Skin of body (tissue), 3 donors: ENCODE measurements around the gene RNASEL. TPM values are rescaled to one million over a fixed set of nuclear protein-coding genes. Genes with fewer than 3 reads are reported as not detected.
"Not testable (repeated sequence)": the region's sequence is repeated elsewhere in the genome, so short reads cannot be mapped to it uniquely, and the experiment has no call there.

Experiments
- DNase-seq: peaks from one replicate; lab custom pipeline; 2025; lab: John Stamatoyannopoulos, UW
- small RNA-seq: library from RNA; depleted of rRNA; stranded (forward); fragments of <200 nt; gene quantifications from one replicate; pipeline ENCODE3, GENCODE V24; 2014; ENCODE audit warnings: low replicate concordance
- total RNA-seq: library from RNA; depleted of rRNA; stranded (reverse); fragments of >200 nt; gene quantifications from one replicate; pipeline ENCODE4 v1.2.3, GENCODE V29; 2014

RNASEL gene
- total RNA-seq, 1 donor from 2014 or later: 6.6 TPM

DNA sequence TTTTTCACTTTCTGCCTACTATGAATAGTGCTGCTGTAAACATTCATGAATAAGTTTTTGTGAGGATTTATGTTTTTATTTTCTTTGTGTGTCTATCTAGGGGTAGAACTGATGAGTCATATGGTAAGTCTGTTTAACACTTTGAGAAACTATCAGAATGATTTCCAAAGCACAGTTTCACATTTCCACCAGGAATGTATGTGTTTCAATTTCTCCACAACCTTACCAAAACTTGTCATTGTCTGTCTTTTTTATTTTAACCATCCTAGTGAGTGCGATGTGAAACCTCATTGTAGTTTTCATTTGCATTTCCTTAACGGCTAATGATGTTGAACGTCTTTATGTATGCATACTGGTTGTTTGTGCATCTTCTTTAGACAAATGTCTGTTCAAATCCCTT lies 23.5 kb downstream of the RNASEL start:
- no peak for DNase-seq

DNA sequence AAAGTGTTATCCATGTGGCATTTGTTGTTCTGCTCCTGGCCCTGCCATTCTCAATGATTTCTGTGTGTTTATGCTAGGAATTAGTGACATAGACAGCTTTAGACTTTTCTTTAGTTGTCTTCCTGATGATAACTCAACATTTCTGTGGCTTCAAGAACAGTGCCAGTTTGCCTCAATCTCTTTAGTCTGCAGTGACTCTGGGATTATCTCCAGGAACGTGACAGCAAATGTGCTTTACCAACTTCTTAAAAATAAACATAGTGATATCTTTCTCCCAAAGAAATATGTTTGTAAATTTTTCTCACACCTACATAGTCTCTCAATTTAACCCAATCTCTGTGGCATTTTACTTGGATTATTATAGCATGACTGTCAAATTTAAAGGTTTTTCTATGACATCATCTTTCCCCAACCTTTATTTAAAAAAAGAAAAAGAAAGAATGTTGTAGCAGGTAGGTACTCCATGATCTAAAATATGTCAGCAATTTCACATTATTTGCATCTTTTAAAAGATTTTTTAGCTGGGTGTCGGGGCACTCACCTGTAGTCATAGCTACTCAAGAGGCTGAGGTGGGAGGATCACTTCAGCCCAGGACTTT lies 24.6 kb downstream of the RNASEL start:
- DNase-seq: no peak

DNA sequence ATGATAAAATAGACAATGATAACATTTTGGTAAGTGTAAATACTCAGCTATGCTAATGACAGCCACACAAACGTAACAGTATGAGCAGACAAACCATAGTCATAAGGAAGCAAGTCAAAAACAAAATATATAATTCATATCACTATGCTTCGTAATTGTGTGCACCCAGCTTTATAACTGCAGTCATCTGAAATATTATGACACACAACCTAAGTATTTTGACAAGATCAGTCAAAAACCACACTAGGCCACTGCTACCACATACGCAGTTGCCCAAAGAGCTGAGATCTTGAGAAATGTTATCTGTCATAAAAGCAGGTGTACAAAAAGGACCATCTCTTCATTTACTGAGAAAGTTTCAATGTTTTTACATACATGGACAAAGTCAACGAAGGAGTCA lies 26.0 kb downstream of the RNASEL start:
- DNase-seq: no peak

DNA sequence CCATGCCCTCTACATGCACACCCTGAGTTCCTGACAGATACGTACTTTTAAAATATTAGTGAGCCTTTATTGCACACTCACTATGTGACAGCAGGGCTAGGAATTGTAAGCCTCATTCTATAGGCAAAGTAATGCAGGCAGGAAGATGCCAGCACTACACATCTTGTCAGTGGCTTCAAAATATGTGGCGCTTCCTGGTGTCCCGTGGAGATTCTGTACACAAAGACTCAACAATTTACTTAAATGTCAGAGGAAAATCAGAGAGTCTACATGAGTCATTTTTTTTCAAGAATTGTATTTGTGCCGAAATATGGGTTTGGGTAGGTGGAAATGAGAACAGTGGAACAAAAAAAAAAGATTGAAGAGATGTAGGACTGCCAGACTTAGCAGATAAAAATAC lies 27.6 kb downstream of the RNASEL start:
- no peak for DNase-seq

DNA sequence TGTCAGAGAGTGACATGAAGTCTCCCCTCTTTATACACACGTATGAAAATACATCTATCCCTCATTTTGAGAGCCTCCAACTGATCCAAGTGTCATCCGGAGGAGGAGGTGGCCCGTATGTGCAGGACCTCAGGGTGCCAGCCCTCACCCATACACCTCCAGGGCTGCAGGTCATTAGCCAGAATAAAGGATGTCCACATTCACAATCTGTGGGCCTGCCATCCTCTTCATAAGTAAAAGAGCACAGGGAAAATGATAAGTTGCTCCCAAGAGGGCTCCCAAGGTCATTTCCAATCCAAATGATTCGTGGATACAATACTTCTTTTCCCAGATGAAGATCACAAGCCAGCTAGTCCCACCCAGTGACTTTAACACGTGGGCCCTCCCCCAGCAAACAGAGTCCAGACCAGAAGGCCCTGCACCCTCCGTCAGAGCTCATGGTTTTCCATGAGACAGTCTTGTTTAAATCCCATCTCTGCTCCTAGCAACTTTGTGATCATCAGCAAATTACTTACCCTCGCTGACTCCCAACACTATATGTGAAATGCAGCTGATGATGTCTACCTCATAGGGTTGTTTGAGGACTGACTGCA lies 28.6 kb downstream of the RNASEL start:
- DNase-seq: no peak

DNA sequence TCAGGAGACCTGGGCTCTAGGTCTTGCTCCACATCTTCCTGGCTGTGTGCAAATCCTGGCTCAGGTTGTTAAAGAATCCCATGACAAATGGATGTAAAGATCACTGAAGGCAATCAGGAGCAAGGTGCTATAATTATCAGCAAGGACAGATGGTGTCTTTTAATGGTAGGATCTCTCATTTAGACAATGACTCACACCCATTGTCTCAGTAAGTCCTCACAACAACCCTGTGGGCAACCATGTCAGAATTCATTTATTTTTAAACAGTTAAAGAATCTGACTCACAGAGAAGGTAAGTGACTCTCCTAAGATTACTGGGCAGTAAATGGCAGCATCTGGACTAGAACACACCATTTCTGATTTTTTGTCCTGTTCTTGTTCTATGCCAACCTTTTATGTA lies 32.8 kb downstream of the RNASEL start:
- DNase-seq: no peak

DNA sequence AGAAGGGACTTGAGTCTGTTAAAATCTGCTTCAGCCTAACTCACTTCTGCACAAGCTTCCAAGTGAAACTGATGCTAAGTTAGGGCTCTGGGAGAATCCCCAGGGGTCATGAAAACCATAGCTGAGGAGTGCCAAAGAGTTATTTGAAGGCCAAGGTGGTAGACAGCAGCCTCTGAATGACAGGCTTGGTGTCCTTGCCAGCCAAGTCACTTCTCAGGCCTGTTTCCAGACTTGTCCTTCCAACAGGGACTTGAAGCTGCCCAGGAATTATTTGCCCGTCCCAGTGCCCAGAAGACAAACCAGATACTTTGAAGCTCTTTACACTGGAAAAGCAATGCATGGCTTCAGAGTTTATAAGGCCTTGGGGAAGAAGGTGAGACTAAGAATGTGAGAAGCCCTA lies 33.6 kb downstream of the RNASEL start:
- no peak for DNase-seq

DNA sequence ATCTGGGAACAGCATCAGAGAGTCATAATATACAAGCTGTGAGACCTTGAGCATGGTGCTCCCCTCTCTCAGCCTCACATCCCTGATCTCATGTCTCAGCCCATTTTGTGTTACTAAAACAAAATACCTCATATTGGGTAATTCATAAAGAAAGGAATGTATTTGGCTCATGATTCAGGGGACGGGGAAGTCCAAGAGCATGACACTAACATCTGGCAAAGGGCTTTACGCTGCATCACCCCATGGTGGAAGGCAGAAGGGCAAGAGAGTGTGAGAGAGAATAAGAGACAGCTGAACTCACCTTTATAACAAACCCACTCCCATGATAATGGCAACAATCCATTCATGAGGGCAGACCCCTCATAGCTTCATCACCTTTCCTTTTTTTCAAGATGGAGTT lies 36.5 kb downstream of the RNASEL start:
- no peak for DNase-seq

DNA sequence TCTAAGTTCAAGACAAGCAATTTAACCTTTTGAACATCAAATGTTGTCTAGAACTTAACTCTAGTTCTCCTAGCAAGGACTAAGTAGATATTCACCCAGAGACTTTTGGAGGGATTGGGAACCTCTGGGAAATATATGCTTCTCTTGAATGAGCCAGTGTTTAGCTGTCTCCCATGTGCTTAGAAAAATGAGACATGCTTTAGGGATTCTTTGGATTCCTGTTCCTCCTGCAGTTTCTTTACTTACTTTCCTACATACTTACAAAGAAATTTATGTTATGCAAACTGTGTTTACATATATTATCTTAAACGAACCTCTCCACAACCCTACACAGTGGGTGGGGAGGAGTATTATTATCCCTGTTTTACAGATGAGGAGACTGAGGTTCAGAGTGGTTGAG lies 39.2 kb downstream of the RNASEL start:
- no peak for DNase-seq

DNA sequence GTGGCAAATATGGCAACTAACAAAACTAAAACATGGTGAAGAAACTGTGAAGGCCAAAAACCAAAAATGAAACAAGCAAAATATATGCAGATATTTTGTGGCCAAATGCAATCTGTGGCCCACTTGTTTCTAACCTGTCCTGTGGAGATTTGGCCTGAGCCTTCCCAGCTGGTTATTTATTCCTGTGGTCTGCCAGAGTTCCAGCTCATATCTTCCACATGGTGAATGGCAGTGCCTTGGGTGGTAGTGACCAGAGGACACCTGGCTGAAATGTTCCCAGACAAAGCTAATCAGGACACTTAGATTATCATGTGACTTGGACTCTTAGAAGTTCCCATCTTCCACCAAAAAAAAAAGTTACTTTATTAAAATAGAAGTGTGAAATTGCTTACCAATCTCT lies 39.7 kb downstream of the RNASEL start:
- no peak for DNase-seq

DNA sequence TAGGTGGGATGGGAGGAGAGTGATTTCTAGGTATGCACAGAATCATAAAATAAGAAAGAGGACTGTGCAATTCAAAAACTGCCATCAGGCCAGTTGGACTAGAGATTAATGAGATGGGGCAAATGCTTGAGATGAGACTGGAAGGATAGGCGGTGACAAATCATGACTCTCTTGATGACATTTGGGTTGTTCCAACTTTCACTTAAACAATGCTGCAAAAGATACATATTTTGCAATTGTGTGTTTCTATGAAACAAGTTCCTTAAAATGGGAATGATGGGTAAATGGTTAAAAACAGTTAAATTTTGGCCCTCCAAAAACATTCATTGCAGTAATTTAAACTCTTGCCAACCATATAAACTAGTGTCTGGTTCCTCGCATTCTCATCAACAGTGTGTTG lies 55.2 kb downstream of the RNASEL start:
- no peak for DNase-seq

DNA sequence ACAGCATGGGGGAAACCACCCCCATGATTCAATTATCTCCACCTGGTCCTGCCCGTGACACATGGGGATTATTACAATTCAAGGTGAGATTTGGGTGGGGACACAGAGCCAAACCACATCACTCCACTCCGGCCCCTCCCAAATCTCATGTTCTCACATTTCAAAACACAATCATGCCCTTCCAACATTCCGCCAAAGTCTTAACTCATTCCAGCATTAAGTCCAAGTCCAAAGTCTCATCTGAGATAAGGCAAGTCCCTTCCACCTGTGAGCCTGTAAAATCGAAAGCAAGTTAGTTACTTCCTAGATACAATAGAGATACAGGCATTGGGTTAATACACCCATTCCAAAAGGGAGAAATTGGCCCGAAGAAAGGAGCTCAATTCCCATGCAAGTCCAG lies 60.9 kb downstream of the RNASEL start:
- not testable (repeated sequence) for DNase-seq

DNA sequence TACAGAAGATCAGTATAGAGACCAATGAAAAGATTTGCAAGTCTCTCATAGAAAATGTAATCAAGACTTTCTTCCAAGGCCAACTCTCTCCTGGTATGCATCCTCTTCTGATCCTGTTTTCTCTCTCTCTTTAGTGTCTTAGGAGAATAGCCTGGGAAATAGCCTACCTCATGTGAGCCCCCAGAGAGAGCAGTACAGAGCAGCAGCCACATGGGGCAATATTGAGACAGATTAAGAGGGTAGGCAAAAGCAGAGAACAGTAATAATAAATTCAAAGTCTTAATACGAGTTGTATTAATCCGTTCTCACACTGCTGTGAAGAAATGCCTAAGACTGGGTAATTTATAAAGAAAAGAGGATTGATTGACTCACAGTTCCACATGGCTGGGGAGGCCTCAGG lies 61.4 kb downstream of the RNASEL start:
- DNase-seq: no peak

DNA sequence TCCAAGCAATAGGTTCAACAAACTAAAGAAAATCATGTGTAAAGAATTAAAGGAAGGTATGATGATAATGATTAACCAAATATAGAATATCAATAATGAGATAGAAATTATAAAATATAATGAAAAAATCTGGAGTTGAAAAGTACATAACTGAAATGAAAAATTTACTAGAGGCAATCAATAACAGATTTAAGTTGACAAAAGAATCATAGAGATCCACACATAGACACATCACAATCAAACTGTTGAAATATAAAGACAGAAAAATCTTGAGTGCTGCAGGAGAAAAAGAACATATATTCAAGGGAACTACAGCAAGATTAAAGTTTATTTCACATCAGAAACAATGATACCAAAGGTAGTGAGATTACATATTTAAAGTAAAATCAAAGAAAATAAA lies 63.7 kb downstream of the RNASEL start:
- DNase-seq: no peak

Small RNA genes lying within 50 kb of the gene (small RNA-seq; reads per million reads assigned to genes)
- not detected for gene RF00017

Other genes starting within 250 kb of the RNASEL start
- 477 TPM for gene GLUL, start 197.5 kb downstream of the RNASEL start, total RNA-seq
- gene TEDDM1, start 188.6 kb downstream of the RNASEL start, total RNA-seq: not detected
- not detected for gene RGSL1, start 139.1 kb downstream of the RNASEL start, total RNA-seq
- 7.9 TPM for gene RGS16, start 15.1 kb upstream of the RNASEL start, total RNA-seq
- gene RGS8, start 95.3 kb upstream of the RNASEL start, total RNA-seq: not detected
- gene NPL, start 200.5 kb upstream of the RNASEL start, total RNA-seq: 48.0 TPM